Ureter (tissue), 1 donor: ENCODE results near the gene WWOX. TPM values are rescaled to one million over a fixed set of nuclear protein-coding genes. Genes with fewer than 3 reads are reported as not detected.
A peak's percentile ranks its signal among the peaks of the same experiment; 100 is the strongest.
"Not testable (repeated sequence)": the region's sequence is repeated elsewhere in the genome, so short reads cannot be mapped to it uniquely, and the experiment has no call there.

Source experiments
- DNase-seq: peaks from one replicate; pipeline ENCODE4 v3.0.0-alpha.2; 2020; ENCODE audit warnings: low spot score
- total RNA-seq: library from RNA; stranded (reverse); gene quantifications from one replicate; pipeline ENCODE4 v1.2.4, GENCODE V29; 2023
- donor health status: DM: yes; HTN: yes; CAD: no.

WWOX gene
- total RNA-seq, 1 donor from 2014 or later: 23.5 TPM

DNA sequence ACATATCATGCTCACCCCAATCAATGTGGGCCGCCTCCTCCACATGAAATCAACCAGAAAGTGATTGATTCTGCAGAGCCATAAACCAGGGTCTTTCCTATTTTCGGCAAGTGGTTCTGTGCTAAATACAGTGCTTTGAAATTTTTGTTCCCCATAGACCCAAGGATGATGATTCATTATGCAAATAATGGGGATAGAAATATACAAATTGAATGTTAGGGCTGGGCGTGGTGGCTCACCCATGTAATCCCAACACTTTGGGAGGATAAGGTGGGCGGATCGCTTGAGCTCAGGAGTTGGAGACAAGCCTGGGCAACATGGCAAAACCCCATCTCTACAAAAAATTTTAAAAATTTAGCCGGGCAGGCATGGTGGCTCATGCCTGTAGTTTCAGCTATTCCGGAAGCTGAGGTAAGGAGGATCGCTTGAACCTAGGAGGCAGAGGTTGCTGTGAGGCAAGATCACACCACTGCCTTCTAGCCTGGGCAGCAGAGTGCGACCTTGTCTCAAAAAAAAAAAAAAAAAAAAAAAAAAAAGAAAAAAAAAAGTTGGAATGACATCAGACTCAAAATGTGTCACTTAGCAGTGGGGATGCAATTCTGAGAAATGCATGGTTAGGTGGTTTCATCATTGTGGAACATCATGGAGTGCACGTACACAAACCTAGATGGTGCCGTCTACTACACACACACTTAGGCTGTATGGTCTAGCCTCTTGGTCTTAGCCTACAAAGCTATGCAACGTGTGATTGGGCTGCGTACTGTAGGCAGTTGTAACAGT is 919.4 kb downstream of the WWOX start:
- DNase-seq: no peak

DNA sequence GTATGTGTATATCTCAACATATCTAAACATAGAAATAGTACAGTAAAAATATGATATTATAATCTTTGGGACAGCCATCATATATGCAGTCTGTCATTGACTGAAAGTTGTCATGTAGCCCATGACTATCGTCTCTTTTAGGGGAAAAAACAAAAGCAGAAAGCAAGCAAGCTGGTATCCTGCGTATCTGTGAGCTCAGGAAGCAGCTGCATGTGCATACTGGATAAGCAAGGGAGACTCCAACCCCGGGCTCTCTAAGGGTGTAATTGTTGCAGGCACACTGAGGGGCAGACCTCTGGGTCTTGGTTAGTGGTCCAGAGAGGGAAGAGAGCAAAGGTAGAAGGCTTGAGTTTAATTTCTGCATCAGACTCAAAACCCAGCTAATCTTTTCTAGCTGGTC is 920.0 kb downstream of the WWOX start:
- DNase-seq: no peak

DNA sequence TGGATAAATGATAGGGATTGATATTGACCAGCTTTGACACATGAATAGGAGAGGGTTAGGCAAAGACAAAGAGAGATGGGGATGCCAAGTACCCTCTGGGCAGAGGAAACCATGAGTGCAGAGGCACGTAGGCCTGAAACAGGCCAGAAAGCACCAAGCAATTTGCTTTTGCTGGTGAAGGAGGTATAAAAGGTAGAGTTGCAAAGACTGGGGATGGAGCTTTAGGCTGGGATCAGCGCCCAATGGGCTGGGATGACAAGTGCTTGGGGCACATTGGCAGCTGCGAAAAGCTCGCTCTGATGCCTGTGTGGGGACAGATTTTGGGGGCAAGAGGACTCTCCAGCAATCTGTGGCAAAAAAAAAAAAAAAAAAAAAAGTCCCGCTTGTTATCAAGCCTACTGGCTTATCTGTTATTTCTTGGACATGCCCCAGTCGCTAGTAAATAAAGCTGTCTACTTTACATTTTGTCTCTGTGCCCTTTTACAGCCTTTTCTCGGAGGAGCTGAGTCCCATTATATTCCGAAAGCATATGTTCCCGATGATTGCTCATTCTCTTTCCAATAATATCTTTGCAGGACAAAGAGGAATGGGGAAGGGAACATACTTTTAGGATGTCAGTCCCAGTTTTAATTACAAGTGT is 922.7 kb downstream of the WWOX start:
- DNase-seq: no peak

DNA sequence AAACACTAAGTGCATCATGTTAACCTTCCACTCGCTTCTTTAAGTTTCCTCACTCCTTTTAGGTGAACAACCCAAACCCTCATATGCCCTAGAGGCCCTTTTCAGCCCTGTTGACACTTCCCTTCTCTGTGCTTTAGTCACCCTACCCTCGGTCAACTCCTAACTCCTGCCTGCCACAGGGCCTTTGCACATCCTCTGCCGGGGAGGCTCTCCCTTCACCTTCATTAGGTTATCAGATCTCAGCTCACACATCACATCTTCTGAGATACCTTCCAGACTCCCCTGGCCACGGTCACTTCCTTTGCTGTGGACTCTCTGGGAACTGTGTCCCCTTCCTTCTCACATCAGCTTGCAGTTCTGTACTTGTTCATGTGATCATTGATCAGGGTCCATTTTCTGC is 926.7 kb downstream of the WWOX start:
- DNase-seq: no peak

DNA sequence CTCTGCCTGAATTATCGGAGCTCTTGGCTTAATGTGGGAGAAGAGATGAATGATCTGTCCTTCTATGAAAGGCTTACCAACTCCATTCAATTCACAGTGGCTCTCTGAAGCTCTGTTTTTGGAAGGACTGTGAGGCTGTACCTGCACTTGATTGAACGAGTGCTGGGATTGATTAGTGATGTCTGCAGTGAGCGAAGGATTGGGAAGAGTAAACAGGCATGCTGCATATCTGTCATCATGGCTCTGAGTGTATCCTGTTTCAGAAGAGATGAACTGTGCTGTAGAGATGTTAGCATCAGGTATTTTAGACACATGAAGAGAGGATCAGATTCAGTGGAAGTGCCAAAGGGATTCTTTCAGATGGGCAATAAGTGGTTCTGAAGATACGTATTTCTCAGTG is 937.1 kb downstream of the WWOX start:
- no peak for DNase-seq

DNA sequence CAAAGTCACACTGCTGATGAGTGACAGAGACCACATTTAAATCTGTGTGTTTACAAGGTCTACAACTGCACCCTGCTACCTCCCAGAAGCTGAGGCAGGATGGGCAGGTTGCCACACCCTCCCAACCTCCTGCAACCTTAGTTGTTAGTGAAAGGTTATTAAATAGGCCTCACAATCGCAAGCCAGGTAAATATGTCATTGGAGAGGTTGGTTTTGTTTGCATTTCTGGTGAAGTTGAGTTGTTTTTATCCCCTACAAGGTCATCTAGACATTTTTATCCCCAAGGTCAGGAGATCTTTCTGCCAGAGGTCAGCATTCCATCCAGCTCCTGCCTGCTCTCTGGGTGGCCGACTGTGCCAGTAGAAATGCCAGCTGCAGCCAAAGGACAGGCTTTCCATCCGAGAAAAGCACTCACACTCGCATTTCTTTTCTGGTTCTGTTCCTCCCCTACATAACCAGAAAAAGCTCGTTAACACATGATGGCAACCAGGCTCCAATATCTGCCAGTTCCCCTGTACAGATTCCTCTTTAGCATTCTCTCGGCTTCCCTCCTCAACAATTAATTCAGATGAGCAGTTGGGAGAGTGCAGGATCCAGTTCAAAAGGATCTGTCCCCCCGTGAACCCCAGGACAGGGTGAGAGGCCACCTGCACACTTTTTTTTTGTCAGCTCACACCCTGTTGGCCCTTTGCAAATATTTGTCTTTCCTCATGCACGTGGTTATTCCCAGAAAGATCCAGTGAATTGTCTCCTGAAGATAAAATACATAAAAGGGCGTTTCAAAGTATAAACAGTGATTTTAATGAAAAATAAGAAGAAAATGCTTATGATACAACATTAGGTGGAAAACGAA is 938.3 kb downstream of the WWOX start:
- DNase-seq: no peak

DNA sequence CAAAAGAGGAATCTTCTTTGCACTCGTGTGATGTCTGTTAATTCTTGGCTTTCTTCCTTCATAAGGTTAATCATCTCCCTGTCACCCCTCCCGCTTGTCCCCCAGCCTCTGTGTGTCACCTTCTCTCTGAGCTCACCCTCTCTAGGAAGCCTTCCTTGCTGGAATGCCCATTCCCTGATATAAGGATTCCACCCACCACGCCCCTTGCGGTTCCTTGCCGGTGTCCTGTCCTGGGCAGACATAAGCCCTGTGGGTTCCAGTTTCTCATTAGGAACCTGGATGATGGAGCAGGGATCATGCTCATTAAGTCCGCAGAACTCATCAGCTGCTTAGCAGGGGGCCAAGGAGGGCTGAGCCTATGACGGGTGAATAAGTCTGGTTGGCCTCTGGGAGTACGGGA is 941.8 kb downstream of the WWOX start:
- DNase-seq: no peak

DNA sequence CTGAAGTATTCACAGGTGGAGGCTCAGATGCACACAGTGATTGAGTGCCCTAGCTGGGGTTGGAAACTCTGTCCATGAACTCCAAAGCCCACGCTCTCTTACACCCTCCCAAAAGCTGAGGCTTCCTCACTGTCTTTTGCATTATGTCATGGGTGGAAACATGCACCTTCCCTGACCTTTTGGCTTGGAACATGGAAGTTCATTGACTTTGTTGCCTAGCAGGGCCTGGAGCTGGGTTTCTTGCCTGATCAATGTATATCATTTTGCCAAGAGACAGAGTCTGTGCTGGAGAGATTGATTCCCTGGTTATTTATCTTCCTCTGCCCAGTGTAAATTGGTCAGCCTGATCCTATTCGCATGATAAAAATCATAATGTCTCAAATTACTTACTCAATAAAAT is 942.7 kb downstream of the WWOX start:
- DNase-seq: no peak

DNA sequence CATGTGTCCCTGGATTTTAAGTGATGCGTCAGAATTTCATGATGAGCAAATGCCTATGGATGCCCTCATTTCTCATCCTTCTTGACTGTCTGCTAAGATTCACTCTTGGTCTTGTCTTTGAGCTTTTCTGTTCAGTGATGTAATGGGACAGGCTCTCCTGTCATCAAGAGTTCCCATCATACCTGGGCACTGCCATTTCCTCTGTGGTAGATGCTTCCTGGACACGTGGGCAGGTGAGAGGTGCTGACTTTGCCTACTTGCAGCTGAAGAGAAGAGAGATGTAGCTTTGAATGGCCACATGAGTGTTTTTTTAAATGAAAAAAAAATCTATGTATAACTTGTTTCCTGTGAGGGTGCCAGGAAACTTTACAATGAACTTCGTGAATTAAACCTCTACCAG is 943.4 kb downstream of the WWOX start:
- DNase-seq: no peak

DNA sequence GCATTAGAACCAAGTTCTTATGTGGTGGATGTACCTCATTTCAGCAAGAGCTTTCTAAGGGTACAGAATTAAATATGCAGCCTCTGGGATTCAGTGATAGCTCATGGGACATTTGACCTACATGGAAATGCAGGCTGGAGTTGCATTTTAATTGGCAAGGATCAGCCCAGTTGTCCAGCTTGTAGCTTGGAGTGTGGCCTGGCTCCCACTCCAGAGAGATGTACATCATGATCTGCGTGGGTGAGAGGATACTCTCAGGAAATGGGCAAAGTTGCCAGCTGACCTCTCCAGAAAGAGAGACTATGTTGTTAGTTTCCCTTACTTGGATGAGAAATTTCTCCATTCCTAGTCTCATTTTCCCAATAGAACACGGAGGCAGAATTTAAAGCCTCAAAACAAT is 945.7 kb downstream of the WWOX start:
- DNase-seq: no peak

DNA sequence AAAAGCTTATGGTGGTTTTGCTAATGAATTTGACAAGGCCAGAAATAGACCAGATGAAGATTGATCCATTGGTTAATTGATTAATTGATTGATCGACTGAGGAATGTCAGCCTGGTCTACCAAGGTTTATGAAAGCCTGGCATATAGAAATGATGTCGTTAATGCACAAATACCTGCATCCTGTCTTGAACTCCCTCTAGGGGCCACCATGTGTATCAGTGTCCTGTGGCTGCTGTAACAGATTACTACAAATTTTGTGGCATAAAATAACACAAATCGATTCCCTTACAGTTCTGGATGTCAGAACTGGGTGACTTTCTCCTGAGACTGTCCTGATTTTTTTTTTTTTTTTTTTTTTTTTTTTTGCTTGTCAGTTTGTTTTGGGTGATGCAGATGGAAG is 947.9 kb downstream of the WWOX start:
- DNase-seq: no peak

DNA sequence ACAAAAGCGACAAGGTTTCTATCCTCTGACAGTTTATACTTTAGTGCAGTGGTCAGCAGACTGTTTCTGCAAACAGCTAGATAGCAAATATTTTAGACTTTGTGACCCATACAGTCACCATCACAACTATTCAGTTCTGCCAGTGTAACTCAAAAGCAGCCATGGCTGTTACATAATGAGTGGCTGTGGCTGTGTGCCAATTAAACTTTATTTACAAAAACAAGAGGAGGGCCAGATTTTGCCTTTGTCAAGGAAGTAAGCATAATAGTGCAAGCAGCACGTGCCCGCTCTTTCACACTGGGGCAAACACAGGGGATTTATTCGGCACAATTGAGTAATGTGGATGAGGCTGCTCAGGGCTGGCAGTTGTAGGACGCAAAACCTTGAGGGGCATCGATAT is 949.6 kb downstream of the WWOX start:
- no peak for DNase-seq

DNA sequence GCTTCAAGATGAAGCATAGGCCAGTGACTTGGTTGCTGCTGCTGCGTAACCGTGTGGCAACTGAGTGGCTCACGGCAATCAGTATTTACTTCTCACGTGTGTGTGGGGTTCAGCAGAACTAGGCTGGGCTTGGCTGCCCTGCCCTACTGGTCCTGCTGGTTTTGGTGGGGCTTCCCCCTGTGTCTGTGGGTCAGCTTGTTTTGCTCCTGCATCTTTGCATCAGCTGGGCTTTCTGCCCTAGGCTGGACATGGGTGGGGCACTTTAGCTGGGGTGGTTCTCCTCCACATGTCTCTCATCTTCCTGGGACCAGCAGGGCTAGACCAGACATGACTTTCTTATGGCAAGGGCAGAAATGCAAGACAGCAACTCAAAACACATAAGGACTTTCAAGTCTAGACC is 950.6 kb downstream of the WWOX start:
- peak; percentile 82 for DNase-seq

DNA sequence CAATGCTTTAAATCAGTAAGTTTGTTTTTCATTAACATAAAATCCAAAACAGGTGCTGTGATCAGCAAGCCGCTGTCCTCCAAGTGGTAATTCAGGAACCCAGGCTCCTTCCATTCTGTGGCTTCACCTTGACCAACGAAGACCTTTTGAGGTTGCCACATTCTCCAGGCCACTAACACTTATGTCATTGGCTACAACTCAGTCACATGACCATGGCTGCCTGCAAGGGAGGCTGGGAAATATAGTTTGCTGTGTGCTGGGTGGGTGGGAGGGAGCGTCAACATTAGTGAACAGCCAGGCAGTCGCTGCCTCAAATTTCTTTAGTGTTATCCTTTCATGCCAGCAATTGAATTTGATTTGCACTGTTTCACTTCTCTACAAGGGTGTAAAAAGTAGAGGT is 951.9 kb downstream of the WWOX start:
- no peak for DNase-seq

DNA sequence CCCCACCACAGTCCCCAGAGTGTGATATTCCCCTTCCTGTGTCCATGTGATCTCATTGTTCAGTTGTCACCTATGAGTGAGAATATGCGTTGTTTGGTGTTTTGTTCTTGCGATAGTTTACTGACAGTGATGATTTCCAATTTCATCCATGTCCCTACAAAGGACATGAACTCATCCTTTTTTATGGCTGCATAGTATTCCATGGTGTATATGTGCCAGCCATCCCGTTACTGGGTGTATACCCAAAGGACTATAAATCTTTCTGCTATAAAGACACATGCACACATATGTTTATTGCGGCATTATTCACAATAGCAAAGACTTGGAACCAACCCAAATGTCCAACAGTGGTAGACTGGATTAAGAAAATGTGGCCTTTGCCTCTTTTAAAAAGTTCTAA is 952.7 kb downstream of the WWOX start:
- DNase-seq: not testable (repeated sequence)

DNA sequence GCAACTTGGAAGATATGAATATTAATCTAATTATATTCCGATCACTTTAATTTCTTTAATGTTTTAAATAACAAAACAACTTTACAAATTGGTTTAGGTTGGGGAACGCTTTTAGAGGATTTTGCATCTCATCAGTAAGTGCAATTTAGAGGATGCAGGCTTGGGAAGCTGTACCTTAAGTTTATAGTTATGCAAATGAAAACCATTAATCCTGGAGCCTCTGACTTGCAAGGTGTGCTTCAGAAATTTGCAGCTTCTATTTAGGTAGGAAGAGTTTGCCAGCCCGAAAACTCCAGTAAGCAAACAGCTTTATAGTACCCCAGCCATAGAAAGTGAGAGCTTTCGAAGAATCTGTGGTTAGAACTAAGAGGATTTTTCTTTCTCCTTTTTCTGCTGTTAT is 954.1 kb downstream of the WWOX start:
- DNase-seq: no peak

DNA sequence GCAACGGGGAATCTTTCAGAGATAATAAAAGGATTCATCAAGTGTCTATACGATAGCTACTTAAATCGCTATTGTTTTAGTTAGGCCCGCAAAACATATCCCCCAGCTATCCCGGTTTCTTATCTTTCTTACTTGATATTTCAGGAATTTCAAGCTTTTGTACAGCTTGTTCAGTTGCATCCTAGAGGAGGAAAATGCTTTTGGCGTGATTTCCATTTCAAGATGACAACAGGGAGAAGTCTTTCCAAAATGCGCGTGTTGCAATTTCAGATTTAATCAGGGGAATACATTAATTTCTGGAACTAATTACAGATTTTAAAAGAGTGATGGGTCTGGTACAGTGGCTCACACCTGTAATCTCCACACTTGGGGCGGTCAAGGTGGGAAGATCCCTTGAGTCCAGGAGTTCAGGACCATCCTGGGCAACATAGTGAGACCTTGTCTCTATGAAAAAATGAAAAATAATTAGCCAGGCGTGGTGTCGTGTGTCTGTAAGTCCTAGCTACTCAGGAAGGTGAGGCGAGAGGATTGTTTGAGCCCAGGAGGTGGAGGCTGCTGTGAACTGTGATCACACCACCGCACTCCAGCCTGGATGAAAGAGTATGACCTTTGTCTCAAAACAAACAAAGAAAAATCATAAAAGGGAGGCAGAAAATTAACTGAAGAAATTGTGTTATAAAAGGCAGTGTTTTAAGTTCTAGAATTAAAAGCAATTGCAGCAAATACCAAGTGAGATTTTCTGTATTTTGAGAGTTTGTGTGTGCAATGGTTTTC is 954.9 kb downstream of the WWOX start:
- no peak for DNase-seq

DNA sequence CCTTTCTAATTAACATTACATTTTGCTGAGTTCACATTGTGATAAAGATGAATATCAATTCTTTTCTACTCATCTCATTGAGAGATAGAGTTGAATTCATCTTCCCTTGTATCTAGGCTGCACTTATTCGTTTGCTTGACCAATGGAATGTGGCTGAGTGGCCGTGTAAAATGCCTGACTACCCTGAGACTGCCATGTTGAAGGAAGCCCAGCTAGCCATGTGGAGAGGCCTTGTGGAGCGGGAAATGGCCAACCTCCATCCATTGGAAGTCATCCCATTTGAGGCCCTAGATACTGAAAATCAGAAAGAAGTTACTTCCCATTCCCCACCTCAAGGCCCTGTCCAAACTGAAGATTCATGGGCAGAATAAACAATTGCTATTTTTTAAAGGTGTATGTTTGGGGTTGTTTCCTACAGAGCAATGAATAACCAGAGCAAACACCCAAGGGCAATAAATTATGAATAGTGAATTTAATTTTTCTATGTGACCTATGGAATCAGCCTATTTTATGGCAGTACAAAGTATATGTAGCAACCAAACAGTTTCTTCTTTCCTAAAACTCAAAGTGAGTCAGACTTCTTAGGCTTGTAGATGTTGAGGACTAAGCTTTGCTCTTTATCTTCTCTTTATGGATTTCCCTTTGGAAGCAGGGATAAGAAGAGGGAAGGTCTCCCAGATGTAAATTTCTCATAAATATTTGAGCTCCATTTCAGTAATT is 956.0 kb downstream of the WWOX start:
- no peak for DNase-seq

DNA sequence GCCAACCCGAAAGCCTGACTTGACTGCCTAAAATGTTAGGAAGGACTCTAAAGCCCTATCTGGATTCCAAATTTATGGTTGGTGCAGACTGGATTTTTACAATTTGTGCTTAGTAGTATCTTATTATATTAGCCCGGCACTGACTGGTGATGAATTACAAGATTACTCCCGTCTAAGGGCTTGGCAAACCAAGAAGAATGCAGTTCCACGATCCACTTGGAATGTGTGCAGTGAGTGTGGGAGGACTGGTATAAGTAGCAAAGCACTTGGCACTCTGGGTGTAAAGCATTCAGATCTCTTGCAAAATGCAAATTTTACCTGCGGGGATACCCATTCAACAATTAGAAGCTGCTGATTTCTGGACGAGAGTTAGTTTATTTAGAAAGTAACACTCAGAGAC is 961.7 kb downstream of the WWOX start:
- DNase-seq: no peak

DNA sequence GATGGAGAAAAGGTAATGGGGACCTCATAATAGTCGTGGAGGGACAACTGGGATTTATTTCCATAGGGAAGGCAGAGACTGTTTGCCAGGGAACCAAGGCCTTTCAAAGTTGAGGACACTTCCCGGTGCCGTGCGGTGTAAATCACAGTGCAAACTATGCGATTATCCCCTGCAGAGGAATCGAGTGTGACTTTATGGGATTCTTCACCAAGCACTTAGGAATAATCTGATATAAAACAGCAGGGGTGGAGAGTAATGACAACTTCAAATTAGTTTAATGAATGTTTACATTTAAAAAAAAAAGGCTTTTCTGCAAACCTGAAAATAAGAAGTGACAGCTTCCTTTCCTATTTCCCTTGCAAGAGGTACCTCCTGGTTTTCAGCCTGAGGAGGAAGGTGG is 962.9 kb downstream of the WWOX start:
- DNase-seq: no peak

DNA sequence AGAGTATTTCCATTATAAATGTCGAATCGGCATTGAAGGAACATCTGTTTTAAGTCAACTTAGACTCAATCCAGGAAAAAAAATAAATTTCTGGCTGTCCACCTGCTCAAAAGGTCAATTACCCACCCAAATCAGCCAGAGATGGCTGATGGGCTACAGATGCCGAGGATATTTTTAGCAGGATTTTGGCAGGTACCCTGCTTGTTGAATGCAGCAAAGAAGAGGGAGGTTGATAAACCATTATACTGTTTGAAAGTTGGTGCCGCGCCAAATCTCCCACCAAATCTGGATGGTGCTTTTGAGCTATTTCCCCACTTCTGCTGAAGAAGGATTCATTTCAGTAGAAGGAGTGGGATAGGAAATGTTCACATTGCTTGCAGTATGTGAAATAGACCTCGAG is 963.4 kb downstream of the WWOX start:
- no peak for DNase-seq
